GM21723 (cell line): ENCODE measurements around the gene NEK2.
"Not testable (repeated sequence)": the region's sequence is repeated elsewhere in the genome, so short reads cannot be mapped to it uniquely, and the experiment has no call there.

ENCODE experiments used
- ATAC-seq: cut with Tn5 transposase; IDR thresholded peaks from one replicate; pipeline ENCODE4 v1.9.1; 2021; ENCODE audit warnings: mild to moderate bottlenecking, moderate library complexity; ENCODE audit not compliant: unreplicated experiment

NEK2 gene

GRCh38 chr1:211695135-211695816 is 19.9 kb upstream of the NEK2 start:
- peak; percentile 54 for ATAC-seq

GRCh38 chr1:211693911-211694310 is 18.5 kb upstream of the NEK2 start:
- ATAC-seq, result not testable (repeated sequence)

GRCh38 chr1:211688421-211688820 is 13.0 kb upstream of the NEK2 start:
- ATAC-seq, result no peak

- ATAC-seq, result no peak
These were observed 12.2 kb upstream of the NEK2 start for GRCh38 chr1:211687462-211688215.

- no peak for ATAC-seq
These were observed 10.4 kb upstream of the NEK2 start for GRCh38 chr1:211685823-211686222.

GRCh38 chr1:211684791-211685190 is 9.4 kb upstream of the NEK2 start:
- ATAC-seq, result no peak

- no peak for ATAC-seq
These were observed 8.9 kb upstream of the NEK2 start for GRCh38 chr1:211684331-211684730.

GRCh38 chr1:211683396-211684297 is 8.2 kb upstream of the NEK2 start:
- ATAC-seq, result no peak

- not testable (repeated sequence) for ATAC-seq
These were observed 6.8 kb upstream of the NEK2 start for GRCh38 chr1:211682186-211682585.

- peak; percentile 75 for ATAC-seq
These were observed 5.4 kb upstream of the NEK2 start for GRCh38 chr1:211680752-211681327.

GRCh38 chr1:211677659-211678058 is 2.2 kb upstream of the NEK2 start:
- peak; percentile 36 for ATAC-seq

- no peak for ATAC-seq
These were observed 1.3 kb upstream of the NEK2 start for GRCh38 chr1:211676761-211677160.

- ATAC-seq, result no peak
These were observed 724 bp upstream of the NEK2 start for GRCh38 chr1:211676106-211676583.

GRCh38 chr1:211667065-211667617 is 8.3 kb downstream of the NEK2 start:
- ATAC-seq, result no peak

GRCh38 chr1:211660718-211661222 is 14.7 kb downstream of the NEK2 start:
- no peak for ATAC-seq

GRCh38 chr1:211656728-211657127 is 18.7 kb downstream of the NEK2 start:
- ATAC-seq, result no peak

- ATAC-seq, result peak; percentile 91
These were observed 20.3 kb downstream of the NEK2 start for GRCh38 chr1:211654838-211655787.

- no peak for ATAC-seq
These were observed 21.4 kb downstream of the NEK2 start for GRCh38 chr1:211653959-211654496.

- ATAC-seq, result no peak
These were observed 22.1 kb downstream of the NEK2 start for GRCh38 chr1:211653293-211653692.
